Endothelial cell of umbilical vein (primary cell): ENCODE measurements around the gene SPTBN4. TPM values are rescaled to one million over a fixed set of nuclear protein-coding genes. Genes with fewer than 3 reads are reported as not detected.

Experiments used
- BruUV-seq: library from RNA; stranded (reverse); fragments of 400-500 nt; replicated peaks from 2 replicates; lab custom pipeline; 2021; lab: Mats Ljungman, UMichigan
- CTCF ChIA-PET: fragments of 300-600, 350-600 bp; sonication (Branson Sonifier 250); formaldehyde crosslinking; loops from one replicate; lab custom pipeline; 2021; ENCODE audit warnings: antibody characterized with exemption, inconsistent platforms; lab: Charles Lee
- POLR2A ChIA-PET: fragments of 300-600, 350-600 bp; sonication (Branson Sonifier 250); formaldehyde crosslinking; loops from one replicate; lab custom pipeline; 2021; ENCODE audit warnings: antibody characterized with exemption, inconsistent platforms; lab: Charles Lee
- DNase-seq: peaks from one replicate; pipeline ENCODE4 v3.0.0-alpha.2; 2011; ENCODE audit warnings: low read depth, low spot score
- FAIRE-seq: peaks from 2 replicates; lab custom pipeline; 2011; peaks lifted over from hg19 to GRCh38; lab: Jason Lieb, UNC
- H2AFZ ChIP-seq: 2 replicates; pipeline ENCODE4 v1.6.0; 2012; ENCODE audit warnings: low read depth, low read length, control low read depth, inconsistent platforms
- H3K27ac ChIP-seq: 2 replicates; pipeline ENCODE4 v1.5.1; 2011; ENCODE audit warnings: low read depth, mild to moderate bottlenecking, control low read depth, low read length, moderate library complexity; ENCODE audit not compliant: insufficient read depth
- H3K27me3 ChIP-seq, 2 experiments: 2 replicates each; pipeline versions ENCODE4 v1.6.0 to v1.6.1; 2011; ENCODE audit warnings: low read length in 2 of 2, mixed read lengths in 1 of 2; ENCODE audit not compliant: control insufficient read depth in 2 of 2, insufficient read depth in 2 of 2
- H3K36me3 ChIP-seq, 2 experiments: 2 replicates in 1 of 2; 3 replicates in 1 of 2; pipeline ENCODE4 v1.5.1; 2011; ENCODE audit warnings: low read length in 2 of 2, mild to moderate bottlenecking in 1 of 2, moderate library complexity in 1 of 2; ENCODE audit not compliant: control insufficient read depth in 2 of 2, insufficient read depth in 2 of 2; ENCODE audit errors: extremely low read depth in 1 of 2
- H3K4me1 ChIP-seq: 3 replicates; pipeline ENCODE4 v1.5.1; 2011; ENCODE audit warnings: mild to moderate bottlenecking, low read length; ENCODE audit not compliant: control insufficient read depth, insufficient read depth; ENCODE audit errors: extremely low read depth
- H3K4me2 ChIP-seq: 2 replicates; pipeline ENCODE4 v1.6.1; 2011; ENCODE audit warnings: low read length, control low read depth, mixed read lengths; ENCODE audit not compliant: insufficient read depth
- H3K4me3 ChIP-seq, 3 experiments: fragments of 200-600 bp in 1 of 3; sonication (generic), shearing (Covaris generic) in 1 of 3; replicated peaks in 1 of 3; 2 replicates each; pipeline ENCODE4 v1.5.1; 2011 to 2016; ENCODE audit warnings: control low read depth in 3 of 3, low read length in 3 of 3, mild to moderate bottlenecking in 2 of 3, inconsistent platforms in 1 of 3, low read depth in 1 of 3, moderate library complexity in 1 of 3; ENCODE audit not compliant: insufficient read depth in 1 of 3
- H3K79me2 ChIP-seq: 2 replicates; pipeline ENCODE4 v1.6.0; 2012; ENCODE audit warnings: low read length, inconsistent platforms; ENCODE audit not compliant: control insufficient read depth, insufficient read depth
- H3K9ac ChIP-seq: replicated peaks from 2 replicates; pipeline ENCODE3; 2011; ENCODE audit warnings: low read length, control low read depth; ENCODE audit not compliant: insufficient read depth; ENCODE audit errors: extremely low read depth
- H3K9me1 ChIP-seq: replicated peaks from 3 replicates; pipeline ENCODE4 v1.6.0; 2011; ENCODE audit warnings: mild to moderate bottlenecking, low read length; ENCODE audit not compliant: control insufficient read depth, insufficient read depth; ENCODE audit errors: extremely low read depth
- H3K9me3 ChIP-seq: replicated peaks from 2 replicates; pipeline ENCODE4 v1.5.1; 2012; ENCODE audit warnings: low read length, inconsistent platforms; ENCODE audit not compliant: control insufficient read depth, insufficient read depth
- H4K20me1 ChIP-seq: replicated peaks from 2 replicates; pipeline ENCODE3; 2011; ENCODE audit warnings: mild to moderate bottlenecking, low read length; ENCODE audit not compliant: control insufficient read depth, insufficient read depth; ENCODE audit errors: extremely low read depth
- GATA2 ChIP-seq: IDR thresholded peaks from 2 replicates; pipeline ENCODE4 v1.7.0; 2011; ENCODE audit warnings: low read depth, mild to moderate bottlenecking, moderate library complexity, mixed read lengths, low read length; ENCODE audit not compliant: insufficient read length, insufficient read depth
- JUN ChIP-seq: IDR thresholded peaks from 2 replicates; pipeline ENCODE4 v1.6.1; 2011; ENCODE audit warnings: borderline replicate concordance, low read depth; ENCODE audit not compliant: insufficient read length, insufficient read depth
- MYC ChIP-seq: IDR thresholded peaks from one replicate; pipeline ENCODE4 v1.6.1; 2011; ENCODE audit warnings: mild to moderate bottlenecking, low read depth, low read length
- POLR2A ChIP-seq: IDR thresholded peaks from 2 replicates; pipeline ENCODE4 v1.6.1; 2012; ENCODE audit warnings: low read depth, mild to moderate bottlenecking, control low read depth, low read length
- POLR2AphosphoS5 ChIP-seq: IDR thresholded peaks from 2 replicates; pipeline ENCODE4 v1.6.1; 2012; ENCODE audit warnings: low read depth, mild to moderate bottlenecking, control low read depth, low read length, moderate library complexity; ENCODE audit not compliant: insufficient read depth
- dilution Hi-C: fragments of 300-500 bp; cut with MboI; formaldehyde crosslinking; loops from one replicate; pipeline ENCODE4 v1.15.0; 2019; ENCODE audit warnings: low sequenced_read_pairs; ENCODE audit not compliant: extremely low pct_ligation_motif_present
- intact Hi-C: fragments of 100-400 bp; cut with micrococcal nuclease; formaldehyde crosslinking; loops from one replicate; pipeline ENCODE4 v1.10.0; 2022
- polyA plus RNA-seq, 4 experiments: library from polyadenylated mRNA; depleted of rRNA in 3 of 4; stranded (reverse) in 3 of 4; unstranded in 1 of 4; fragments of >200 nt; gene quantifications; 2 replicates each; pipeline versions ENCODE4 v1.2.1 to v1.2.3, GENCODE V29; 2011 to 2012; ENCODE audit warnings: missing spikeins in 1 of 4
- total RNA-seq: library from RNA; stranded (reverse); gene quantifications from 2 replicates; pipeline ENCODE4 v1.2.3, GENCODE V29; 2021
- TF ChIP-seq, protein P1 (sequence below), 2 donors: IDR thresholded peaks; 1 replicate in 1 of 2; 2 replicates in 1 of 2; pipeline ENCODE4 v1.5.1; 2011; ENCODE audit warnings: low read length in 2 of 2, mild to moderate bottlenecking in 2 of 2, moderate library complexity in 2 of 2, control low read depth in 1 of 2, inconsistent platforms in 1 of 2, low read depth in 1 of 2; ENCODE audit not compliant: insufficient read depth in 1 of 2; ENCODE audit errors: extremely low read depth in 1 of 2

SPTBN4 gene
- total and polyA plus RNA-seq, 2 donors (not counting 3 experiments of a cell fraction or from before 2014, with no cell fraction given) = 0.33 TPM; not detected in 1

DNA sequence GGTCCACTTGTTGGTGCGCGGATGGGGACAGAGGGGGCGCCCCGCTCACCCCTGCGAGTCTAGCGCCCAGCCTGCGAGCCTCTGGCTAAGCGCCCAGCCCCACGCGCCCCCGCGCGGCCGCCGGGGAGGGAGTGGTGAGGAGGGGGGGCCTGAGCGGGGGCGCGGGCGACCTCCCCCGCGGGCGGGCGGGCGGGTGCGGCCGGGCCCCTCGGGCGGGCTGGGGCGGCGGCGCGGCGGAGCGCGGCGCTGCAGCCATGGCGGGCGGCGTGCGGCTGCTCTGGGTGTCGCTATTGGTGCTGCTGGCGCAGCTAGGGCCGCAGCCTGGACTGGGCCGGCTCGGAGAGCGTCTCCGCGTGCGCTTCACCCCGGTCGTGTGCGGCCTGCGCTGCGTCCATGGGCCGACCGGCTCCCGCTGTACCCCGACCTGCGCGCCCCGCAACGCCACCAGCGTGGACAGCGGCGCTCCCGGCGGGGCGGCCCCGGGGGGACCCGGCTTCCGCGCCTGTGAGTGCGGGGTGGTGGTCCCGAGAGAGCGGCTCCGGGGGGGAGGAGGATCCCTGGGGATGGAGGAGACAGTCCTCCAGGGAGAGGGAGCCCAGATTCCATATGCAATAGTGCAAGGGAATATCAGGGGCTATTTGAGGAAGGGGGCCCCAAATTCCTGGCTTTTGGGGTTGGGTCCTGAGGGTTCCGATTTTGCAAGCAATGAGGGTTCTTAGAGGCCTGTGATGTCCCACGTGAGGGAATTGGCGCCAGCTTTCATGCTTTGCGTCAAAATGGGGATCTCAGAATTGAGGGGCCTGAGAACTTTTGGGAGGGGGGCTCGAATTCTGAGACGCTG lies 134.6 kb downstream of the SPTBN4 start, which contains the start of gene LTBP4:
Gene LTBP4 (plus strand): TSS at position 236 of the 841 bp plus-strand sequence. CDS start 19 bp downstream, at position 255.
- Histone ChIP-seq H4K20me1 (no peaks in the 10 kb centered on the region), H3K79me2 (no peaks in the 10 kb centered on the region), H3K9ac (no peak within 1 kb of the TSS), H3K27ac (no peak within 1 kb of the TSS), H3K27me3 (peaks cover 4 to 6% of the 10 kb centered on the region in 2 experiments), H3K4me1 (peaks cover 55% of the 10 kb centered on the region), H3K4me2 (peak within 1 kb of the TSS; percentile 52), H3K9me1 (no peaks in the 10 kb centered on the region), H3K36me3 (no peaks in the 10 kb centered on the region), H2AFZ (peak within 1 kb of the TSS; percentile 23), H3K9me3 (no peaks in the 10 kb centered on the region), H3K4me3 (peak within 1 kb of the TSS in 2 of 3 experiments; percentile 26 to 28)
- ChIA-PET POLR2A (no interaction called here), CTCF (interaction anchor here (1.0 to 11.0 kb wide), 6 partner anchors 33 to 136 kb away, joined by 4 to 126 read pairs (median 40); partner anchors contain the start of gene BLVRB)
- intact Hi-C loops = no loop called here
- BruUV-seq = no TSS peak
- no peak for FAIRE-seq
- dilution Hi-C loops = no loop called here
- TF ChIP-seq POLR2AphosphoS5 = peak; percentile 32
- TF ChIP-seq, protein P1, sequence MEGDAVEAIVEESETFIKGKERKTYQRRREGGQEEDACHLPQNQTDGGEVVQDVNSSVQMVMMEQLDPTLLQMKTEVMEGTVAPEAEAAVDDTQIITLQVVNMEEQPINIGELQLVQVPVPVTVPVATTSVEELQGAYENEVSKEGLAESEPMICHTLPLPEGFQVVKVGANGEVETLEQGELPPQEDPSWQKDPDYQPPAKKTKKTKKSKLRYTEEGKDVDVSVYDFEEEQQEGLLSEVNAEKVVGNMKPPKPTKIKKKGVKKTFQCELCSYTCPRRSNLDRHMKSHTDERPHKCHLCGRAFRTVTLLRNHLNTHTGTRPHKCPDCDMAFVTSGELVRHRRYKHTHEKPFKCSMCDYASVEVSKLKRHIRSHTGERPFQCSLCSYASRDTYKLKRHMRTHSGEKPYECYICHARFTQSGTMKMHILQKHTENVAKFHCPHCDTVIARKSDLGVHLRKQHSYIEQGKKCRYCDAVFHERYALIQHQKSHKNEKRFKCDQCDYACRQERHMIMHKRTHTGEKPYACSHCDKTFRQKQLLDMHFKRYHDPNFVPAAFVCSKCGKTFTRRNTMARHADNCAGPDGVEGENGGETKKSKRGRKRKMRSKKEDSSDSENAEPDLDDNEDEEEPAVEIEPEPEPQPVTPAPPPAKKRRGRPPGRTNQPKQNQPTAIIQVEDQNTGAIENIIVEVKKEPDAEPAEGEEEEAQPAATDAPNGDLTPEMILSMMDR (IDR thresholded peaks at IDR 0.05; ENCODE audit: extremely low read depth in 1 of 2, insufficient read depth in 1 of 2, low read depth in 1 of 2, low read length in 2 of 2) = peak in 1 of 2 donors; percentile 12
- no peak for TF ChIP-seq GATA2
- no peak for TF ChIP-seq JUN
- no peak for TF ChIP-seq MYC
- no peak for TF ChIP-seq POLR2A
- DNase-seq = no peak
